ENCODE data around the gene CNOT11.

The CNOT11 gene

GRCh38 chr2:101277111-101277510, 24.4 kb downstream of the CNOT11 start:
- H3K27ac ChIP-seq = no peak overlapping the region
- TF ChIP-seq CTCF (conservative IDR thresholded peaks at IDR 0.05) (peak; percentile 71), ZFX (IDR thresholded peaks at IDR 0.05) (no peak)

DNA sequence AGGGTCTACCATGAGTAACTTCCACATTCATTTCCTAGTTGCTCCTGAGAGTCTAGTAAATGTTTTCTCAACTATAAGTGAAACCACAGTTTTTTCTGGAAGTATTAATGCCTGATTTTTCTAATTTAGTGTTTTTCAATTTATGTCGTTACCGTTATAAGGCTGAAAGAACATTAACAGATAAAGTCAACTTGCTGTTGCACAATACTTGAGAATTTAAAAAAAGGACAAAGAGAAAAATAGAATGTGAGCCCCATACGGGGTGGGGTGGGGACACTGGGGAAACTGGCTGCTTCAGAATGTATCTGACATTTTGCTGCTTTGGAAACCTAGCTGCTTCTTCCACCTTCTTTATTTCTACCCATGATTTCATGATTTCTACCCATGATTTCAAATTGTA, 26.2 kb downstream of the CNOT11 start:
- TF ChIP-seq ZFX (IDR thresholded peaks at IDR 0.05) = no peak
- TF ChIP-seq CTCF (conservative IDR thresholded peaks at IDR 0.05) = no peak
- H3K27ac ChIP-seq = no peak overlapping the region

- TF ChIP-seq CTCF (conservative IDR thresholded peaks at IDR 0.05) (no peak), ZFX (IDR thresholded peaks at IDR 0.05) (no peak)
- H3K27ac ChIP-seq = no peak overlapping the region
Observed at GRCh38 chr2:101281482-101281881, 28.8 kb downstream of the CNOT11 start.

DNA sequence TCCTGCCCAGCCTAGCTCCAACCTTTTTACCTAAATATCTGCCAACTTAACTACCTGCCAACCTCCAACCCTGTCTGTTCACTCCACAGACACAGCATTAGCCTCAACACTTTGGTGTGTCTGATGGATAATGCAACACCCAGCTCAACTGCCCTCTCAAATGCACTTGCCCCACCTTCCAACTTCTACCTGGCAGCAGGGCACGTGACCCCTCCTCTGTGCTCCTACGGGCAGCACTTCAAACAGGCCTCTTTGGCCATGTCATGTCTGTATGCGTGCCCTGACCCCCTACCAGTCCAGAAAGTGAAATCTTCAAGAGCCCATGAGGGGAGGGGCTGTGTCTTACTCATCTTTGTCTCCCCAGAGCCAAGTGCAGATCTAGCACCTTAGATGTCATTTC, 30.3 kb downstream of the CNOT11 start:
- H3K27ac ChIP-seq = no peak overlapping the region
- TF ChIP-seq CTCF (conservative IDR thresholded peaks at IDR 0.05) (no peak), ZFX (IDR thresholded peaks at IDR 0.05) (no peak)

DNA sequence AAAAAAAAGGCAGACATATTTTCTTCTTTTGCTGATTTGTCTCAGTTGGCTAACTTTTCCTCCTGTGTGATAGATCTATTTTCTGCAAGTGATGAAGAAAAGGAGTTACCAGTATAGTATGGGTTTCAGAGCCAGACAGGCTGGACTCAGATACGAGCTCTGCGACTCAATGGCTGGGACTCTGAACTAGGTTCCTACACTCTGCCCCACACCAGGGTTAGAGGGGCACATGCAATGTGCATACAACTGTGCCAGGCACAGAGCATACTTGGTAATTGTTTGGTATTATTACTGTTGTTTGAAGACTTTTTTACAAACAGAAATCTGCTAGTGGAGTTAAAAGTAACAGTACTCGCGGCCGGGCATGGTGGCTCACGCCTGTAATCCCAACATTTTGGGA, 34.0 kb downstream of the CNOT11 start:
- H3K27ac ChIP-seq = no peak overlapping the region
- TF ChIP-seq ZFX (IDR thresholded peaks at IDR 0.05) (no peak), CTCF (conservative IDR thresholded peaks at IDR 0.05) (no peak)

DNA sequence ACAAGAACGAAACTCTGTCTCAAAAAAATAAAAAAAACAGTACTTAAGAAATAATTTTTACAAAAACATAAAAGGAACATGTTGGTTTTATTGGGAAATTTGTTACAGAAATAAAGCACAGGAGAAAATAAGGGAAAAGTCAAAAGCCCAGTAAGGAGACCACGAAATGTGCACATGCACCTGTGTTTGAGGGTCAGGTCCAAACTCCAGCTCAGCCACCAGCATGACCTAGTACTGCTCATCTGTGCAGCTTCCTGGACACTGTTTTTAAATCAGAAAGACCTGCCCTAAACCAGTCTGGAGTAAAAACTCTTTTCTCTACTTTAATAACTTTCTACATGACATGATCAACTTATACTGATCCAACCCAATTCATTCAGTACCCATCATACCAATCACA, 34.6 kb downstream of the CNOT11 start:
- TF ChIP-seq ZFX (IDR thresholded peaks at IDR 0.05) (no peak), CTCF (conservative IDR thresholded peaks at IDR 0.05) (no peak)
- no peak overlapping the region for H3K27ac ChIP-seq

GRCh38 chr2:101290711-101291110, 38.0 kb downstream of the CNOT11 start:
- no peak for TF ChIP-seq CTCF (conservative IDR thresholded peaks at IDR 0.05)
- no peak for TF ChIP-seq ZFX (IDR thresholded peaks at IDR 0.05)
- no peak overlapping the region for H3K27ac ChIP-seq
